Astrocyte (in vitro differentiated cells and primary cell): ENCODE data around the gene DNM1. TPM values are rescaled to one million over a fixed set of nuclear protein-coding genes. Genes with fewer than 3 reads are reported as not detected.

Experiments
- DNase-seq: peaks from one replicate; pipeline ENCODE4 v3.0.0-alpha.2; 2010; ENCODE audit warnings: low read depth
- FAIRE-seq: peaks from 2 replicates; lab custom pipeline; 2011; peaks lifted over from hg19 to GRCh38; lab: Jason Lieb, UNC
- H2AFZ ChIP-seq: 2 replicates; pipeline ENCODE4 v1.6.0; 2012; ENCODE audit warnings: low read depth, low read length, inconsistent platforms
- H3K27ac ChIP-seq: 2 replicates; pipeline ENCODE4 v1.5.1; 2011; ENCODE audit warnings: low read depth, low read length, inconsistent platforms
- H3K27me3 ChIP-seq: 2 replicates; pipeline ENCODE4 v1.6.0; 2011; ENCODE audit warnings: low read length, inconsistent platforms; ENCODE audit not compliant: insufficient read depth
- H3K36me3 ChIP-seq: 2 replicates; pipeline ENCODE4 v1.5.1; 2011; ENCODE audit warnings: low read length, inconsistent platforms; ENCODE audit not compliant: insufficient read depth
- H3K4me1 ChIP-seq: 2 replicates; pipeline ENCODE4 v1.5.1; 2011; ENCODE audit warnings: low read length, inconsistent platforms; ENCODE audit not compliant: insufficient read depth
- H3K4me2 ChIP-seq: 2 replicates; pipeline ENCODE4 v1.6.0; 2012; ENCODE audit warnings: low read length, inconsistent platforms
- H3K4me3 ChIP-seq: 2 replicates; pipeline ENCODE4 v1.5.1; 2011; ENCODE audit warnings: low read depth, mild to moderate bottlenecking, low read length, inconsistent platforms; ENCODE audit not compliant: insufficient read depth
- H3K79me2 ChIP-seq: 2 replicates; pipeline ENCODE4 v1.6.0; 2012; ENCODE audit warnings: mild to moderate bottlenecking, low read length, inconsistent platforms; ENCODE audit not compliant: insufficient read depth
- H3K9ac ChIP-seq: 2 replicates; pipeline ENCODE4 v1.6.0; 2012; ENCODE audit warnings: mild to moderate bottlenecking, low read length, inconsistent platforms
- H3K9me3 ChIP-seq: 2 replicates; pipeline ENCODE4 v1.5.1; 2012; ENCODE audit warnings: low read depth, mild to moderate bottlenecking, low read length, inconsistent platforms; ENCODE audit not compliant: insufficient read depth
- H4K20me1 ChIP-seq: 2 replicates; pipeline ENCODE4 v1.6.0; 2012; ENCODE audit warnings: low read length, inconsistent platforms; ENCODE audit not compliant: insufficient read depth
- H3K27ac Mint-ChIP-seq: one replicate; pipeline ENCODE4 v1.8.0; 2021; ENCODE audit warnings: mild to moderate bottlenecking, mixed read lengths; ENCODE audit not compliant: unreplicated experiment
- H3K27me3 Mint-ChIP-seq: one replicate; pipeline ENCODE4 v1.8.0; 2021; ENCODE audit warnings: low read depth, mixed read lengths; ENCODE audit not compliant: unreplicated experiment
- H3K36me3 Mint-ChIP-seq: one replicate; pipeline ENCODE4 v1.8.0; 2021; ENCODE audit warnings: low read depth, mixed read lengths; ENCODE audit not compliant: unreplicated experiment
- H3K4me1 Mint-ChIP-seq: one replicate; pipeline ENCODE4 v1.8.0; 2021; ENCODE audit warnings: low read depth, mixed read lengths; ENCODE audit not compliant: unreplicated experiment
- H3K4me3 Mint-ChIP-seq: one replicate; pipeline ENCODE4 v1.8.0; 2021; ENCODE audit warnings: mild to moderate bottlenecking, moderate library complexity, mixed read lengths; ENCODE audit not compliant: unreplicated experiment
- H3K9me3 Mint-ChIP-seq: one replicate; pipeline ENCODE4 v1.8.0; 2021; ENCODE audit warnings: mild to moderate bottlenecking, mixed read lengths; ENCODE audit not compliant: unreplicated experiment
- EZH2 ChIP-seq: IDR thresholded peaks from 2 replicates; pipeline ENCODE4 v1.6.1; 2012; ENCODE audit warnings: mild to moderate bottlenecking, low read length, inconsistent platforms; ENCODE audit not compliant: insufficient read depth
- total RNA-seq: library from RNA; stranded (reverse); gene quantifications from 2 replicates; pipeline ENCODE4 v1.2.1, GENCODE V29; 2021
- TF ChIP-seq, protein P1 (sequence below): IDR thresholded peaks from 2 replicates; pipeline ENCODE4 v1.5.1; 2011; ENCODE audit warnings: low read depth, mild to moderate bottlenecking, inconsistent platforms, low read length, moderate library complexity; ENCODE audit not compliant: insufficient read depth

DNM1 gene
- total RNA-seq, 1 donor from 2014 or later, result 29.7 TPM

GRCh38 chr9:128190013-128190412 lies 13.2 kb upstream of the DNM1 start:
- peak overlapping the region; percentile 97 for H3K4me2 ChIP-seq
- H2AFZ ChIP-seq, result no peak overlapping the region
- peaks cover 12% of the 10 kb centered on the region for H3K4me1 ChIP-seq
- no peak for DNase-seq
- H3K9me3 ChIP-seq, result no peaks in the 10 kb centered on the region
- Mint-ChIP-seq H3K9me3 (no peaks in the 10 kb centered on the region), H3K27ac (peak overlapping the region; percentile 14), H3K4me1 (peaks cover 8% of the 10 kb centered on the region), H3K4me3 (peak overlapping the region; percentile 80), H3K27me3 (no peaks in the 10 kb centered on the region), H3K36me3 (peaks cover 13% of the 10 kb centered on the region)
- H3K27ac ChIP-seq, result no peak overlapping the region
- peaks cover 14% of the 10 kb centered on the region for H3K36me3 ChIP-seq
- no peaks in the 10 kb centered on the region for H3K27me3 ChIP-seq
- no peak for FAIRE-seq
- H4K20me1 ChIP-seq, result peaks cover 24% of the 10 kb centered on the region
- no peak overlapping the region for H3K4me3 ChIP-seq
- H3K9ac ChIP-seq, result peak overlapping the region; percentile 94
- peaks cover 26% of the 10 kb centered on the region for H3K79me2 ChIP-seq
- no peak for TF ChIP-seq EZH2
- TF ChIP-seq, protein P1, sequence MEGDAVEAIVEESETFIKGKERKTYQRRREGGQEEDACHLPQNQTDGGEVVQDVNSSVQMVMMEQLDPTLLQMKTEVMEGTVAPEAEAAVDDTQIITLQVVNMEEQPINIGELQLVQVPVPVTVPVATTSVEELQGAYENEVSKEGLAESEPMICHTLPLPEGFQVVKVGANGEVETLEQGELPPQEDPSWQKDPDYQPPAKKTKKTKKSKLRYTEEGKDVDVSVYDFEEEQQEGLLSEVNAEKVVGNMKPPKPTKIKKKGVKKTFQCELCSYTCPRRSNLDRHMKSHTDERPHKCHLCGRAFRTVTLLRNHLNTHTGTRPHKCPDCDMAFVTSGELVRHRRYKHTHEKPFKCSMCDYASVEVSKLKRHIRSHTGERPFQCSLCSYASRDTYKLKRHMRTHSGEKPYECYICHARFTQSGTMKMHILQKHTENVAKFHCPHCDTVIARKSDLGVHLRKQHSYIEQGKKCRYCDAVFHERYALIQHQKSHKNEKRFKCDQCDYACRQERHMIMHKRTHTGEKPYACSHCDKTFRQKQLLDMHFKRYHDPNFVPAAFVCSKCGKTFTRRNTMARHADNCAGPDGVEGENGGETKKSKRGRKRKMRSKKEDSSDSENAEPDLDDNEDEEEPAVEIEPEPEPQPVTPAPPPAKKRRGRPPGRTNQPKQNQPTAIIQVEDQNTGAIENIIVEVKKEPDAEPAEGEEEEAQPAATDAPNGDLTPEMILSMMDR, result no peak

- TF ChIP-seq, protein P1, result no peak
- TF ChIP-seq EZH2, result no peak
- no peak for FAIRE-seq
- Histone ChIP-seq H3K4me1 (peaks cover 12% of the 10 kb centered on the region), H3K4me2 (peak overlapping the region; percentile 97), H3K36me3 (peaks cover 14% of the 10 kb centered on the region), H3K9me3 (no peaks in the 10 kb centered on the region), H3K27ac (peak overlapping the region; percentile 31), H2AFZ (peak overlapping the region; percentile 76), H4K20me1 (peaks cover 21% of the 10 kb centered on the region), H3K4me3 (peak overlapping the region; percentile 82), H3K9ac (peak overlapping the region; percentile 94), H3K79me2 (peaks cover 26% of the 10 kb centered on the region), H3K27me3 (no peaks in the 10 kb centered on the region)
- peak overlapping the region; percentile 96 for H3K4me3 Mint-ChIP-seq
- H3K36me3 Mint-ChIP-seq, result peaks cover 9% of the 10 kb centered on the region
- DNase-seq, result no peak
- no peaks in the 10 kb centered on the region for H3K27me3 Mint-ChIP-seq
- peaks cover 8% of the 10 kb centered on the region for H3K4me1 Mint-ChIP-seq
- no peaks in the 10 kb centered on the region for H3K9me3 Mint-ChIP-seq
- H3K27ac Mint-ChIP-seq, result peak overlapping the region; percentile 83
These were observed 12.4 kb upstream of the DNM1 start for GRCh38 chr9:128190516-128191405.
